ENCODE data around the gene FAM43B. TPM values are rescaled to one million over a fixed set of nuclear protein-coding genes. Genes with fewer than 3 reads are reported as not detected.

The FAM43B gene
- under 1 TPM; 0.37 to 0.67 TPM for total RNA-seq
- under 1 TPM; 0.20 to 0.21 TPM for polyA plus RNA-seq
- long read RNA-seq, donor 1, partial matches to known transcripts: 0 of 1 reads
- long read RNA-seq, donor 1, other reads (novel, unspliced or antisense): 0 of 1 reads
- long read RNA-seq, donor 2, partial matches to known transcripts: 0 of 1 reads
- long read RNA-seq, donor 2, other reads (novel, unspliced or antisense): 0 of 1 reads
- long read RNA-seq, donor 3: 0 reads
- long read RNA-seq, donor 4, partial matches to known transcripts: 0 of 1 reads
- long read RNA-seq, donor 4, other reads (novel, unspliced or antisense): 0 of 1 reads
- long read RNA-seq, donor 5, partial matches to known transcripts: 0 of 1 reads
- long read RNA-seq, donor 5, other reads (novel, unspliced or antisense): 0 of 1 reads

GRCh38 chr1:20551945-20552727, at the start of gene FAM43B:
TSS of gene FAM43B (plus strand) at chr1:20552573. CDS start at chr1:20552974, 401 bp downstream.
- no peak for TF ChIP-seq CTCF (IDR thresholded peaks at IDR 0.05; ENCODE audit: control extremely low read depth, extremely low read depth)
- H3K4me3 ChIP-seq: peak within 1 kb of the TSS; percentile 19
- ATAC-seq (ENCODE audit: insufficient read depth, low FRiP score): no peak
- peaks cover 16 to 51% (median 27%) of the 10 kb centered on the region in 3 donors for H3K27me3 ChIP-seq (ENCODE audit: control insufficient read depth in 3 of 3, insufficient read depth in 3 of 3, low read length in 2 of 3)
- H3K36me3 ChIP-seq (ENCODE audit: control insufficient read depth in 4 of 4, insufficient read depth in 4 of 4, low read length in 4 of 4): no peaks in the 10 kb centered on the region
- H3K27ac ChIP-seq (ENCODE audit: low read depth in 1 of 2, low read length in 1 of 2): no peak within 1 kb of the TSS
- WGBS, 2 donors: 3 to 7% methylated on average over 30 to 47 of the region's 47 CpGs
- peaks cover 0 to 10% (median 0%) of the 10 kb centered on the region in 4 donors for H3K9me3 ChIP-seq (ENCODE audit: control insufficient read depth in 4 of 4, insufficient read depth in 3 of 4, low read length in 3 of 4)
- peaks cover 0 to 17% (median 4%) of the 10 kb centered on the region in 5 donors for H3K4me1 ChIP-seq (ENCODE audit: control insufficient read depth in 5 of 5, insufficient read depth in 5 of 5, low read length in 5 of 5)
- peak within 1 kb of the TSS in 1 of 2 donors; percentile 72 for H3K9ac ChIP-seq (ENCODE audit: insufficient read depth in 1 of 2, low read length in 2 of 2)
- DNase-seq: peak; percentile 92 to 95 (median 92)

- DNase-seq: no peak
- 91 to 93% methylated on average over 1 of the region's 1 CpG for WGBS, 2 donors
- no peak for TF ChIP-seq CTCF (IDR thresholded peaks at IDR 0.05; ENCODE audit: control extremely low read depth, extremely low read depth)
These were observed 46.9 kb upstream of the FAM43B start for GRCh38 chr1:20505488-20505887.

GRCh38 chr1:20507248-20507563, 45.2 kb upstream of the FAM43B start:
- TF ChIP-seq CTCF (IDR thresholded peaks at IDR 0.05; ENCODE audit: control extremely low read depth, extremely low read depth): no peak
- no peaks in the 10 kb centered on the region for H3K9me3 ChIP-seq (ENCODE audit: control insufficient read depth in 4 of 4, insufficient read depth in 3 of 4, low read length in 3 of 4)
- peak overlapping the region in 1 of 2 donors; percentile 91 for H3K27ac ChIP-seq (ENCODE audit: low read depth in 1 of 2, low read length in 1 of 2)
- peak overlapping the region; percentile 60 to 91 for H3K9ac ChIP-seq (ENCODE audit: insufficient read depth in 1 of 2, low read length in 2 of 2)
- DNase-seq (no peak), ATAC-seq (ENCODE audit: insufficient read depth, low FRiP score) (no peak)
- H3K36me3 ChIP-seq (ENCODE audit: control insufficient read depth in 4 of 4, insufficient read depth in 4 of 4, low read length in 4 of 4): peaks cover 0 to 10% (median 2%) of the 10 kb centered on the region in 4 donors
- peak overlapping the region; percentile 88 for H3K4me3 ChIP-seq
- WGBS, 2 donors: 44 to 51% methylated on average over 5 of the region's 5 CpGs
- H3K27me3 ChIP-seq (ENCODE audit: control insufficient read depth in 3 of 3, insufficient read depth in 3 of 3, low read length in 2 of 3): peaks cover 0 to 10% (median 0%) of the 10 kb centered on the region in 3 donors
- H3K4me1 ChIP-seq (ENCODE audit: control insufficient read depth in 5 of 5, insufficient read depth in 5 of 5, low read length in 5 of 5): peaks cover 0 to 24% (median 3%) of the 10 kb centered on the region in 5 donors

More at GRCh38 chr1:20505488-20505887, 46.9 kb upstream of the FAM43B start:
- Histone ChIP-seq H3K4me1 (ENCODE audit: control insufficient read depth in 5 of 5, insufficient read depth in 5 of 5, low read length in 5 of 5) (peaks cover 0 to 24% (median 3%) of the 10 kb centered on the region in 5 donors), H3K9me3 (ENCODE audit: control insufficient read depth in 4 of 4, insufficient read depth in 3 of 4, low read length in 3 of 4) (no peaks in the 10 kb centered on the region), H3K36me3 (ENCODE audit: control insufficient read depth in 4 of 4, insufficient read depth in 4 of 4, low read length in 4 of 4) (peaks cover 14 to 20% (median 17%) of the 10 kb centered on the region in 4 donors), H3K27ac (ENCODE audit: low read depth in 1 of 2, low read length in 1 of 2) (no peak overlapping the region), H3K27me3 (ENCODE audit: control insufficient read depth in 3 of 3, insufficient read depth in 3 of 3, low read length in 2 of 3) (peaks cover 0 to 2% (median 0%) of the 10 kb centered on the region in 3 donors), H3K4me3 (no peak overlapping the region), H3K9ac (ENCODE audit: insufficient read depth in 1 of 2, low read length in 2 of 2) (no peak overlapping the region)
- ATAC-seq (ENCODE audit: insufficient read depth, low FRiP score): no peak
